Measurements from ENCODE around the gene HK1. TPM values are rescaled to one million over a fixed set of nuclear protein-coding genes. Genes with fewer than 3 reads are reported as not detected.

Gene HK1
- total RNA-seq, 1 donor from 2014 or later, result 88.8 TPM

- Mint-ChIP-seq H3K4me3 (no peak overlapping the region), H3K9me3 (no peaks in the 10 kb centered on the region), H3K4me1 (peaks cover 9% of the 10 kb centered on the region), H3K36me3 (ENCODE audit: low read depth) (peaks cover 4% of the 10 kb centered on the region), H3K27ac (ENCODE audit: unreplicated experiment) (no peak overlapping the region), H3K27me3 (ENCODE audit: low read depth) (no peaks in the 10 kb centered on the region)
- no peak for TF ChIP-seq CTCF (conservative IDR thresholded peaks at IDR 0.05)
- DNase-seq (ENCODE audit: low read depth, low spot score), result no peak
These were observed 86.1 kb downstream of the HK1 start for GRCh38 chr10:69364232-69364940.

- H3K4me3 Mint-ChIP-seq, result no peak overlapping the region
- H3K4me1 Mint-ChIP-seq, result peaks cover 9% of the 10 kb centered on the region
- H3K9me3 Mint-ChIP-seq, result no peaks in the 10 kb centered on the region
- peaks cover 17% of the 10 kb centered on the region for H3K36me3 Mint-ChIP-seq (ENCODE audit: low read depth)
- DNase-seq (ENCODE audit: low read depth, low spot score), result no peak
- no peak for TF ChIP-seq CTCF (conservative IDR thresholded peaks at IDR 0.05)
- no peak overlapping the region for H3K27ac Mint-ChIP-seq (ENCODE audit: unreplicated experiment)
- no peaks in the 10 kb centered on the region for H3K27me3 Mint-ChIP-seq (ENCODE audit: low read depth)
These were observed 88.4 kb downstream of the HK1 start for GRCh38 chr10:69366738-69367137.

- no peaks in the 10 kb centered on the region for H3K27me3 Mint-ChIP-seq (ENCODE audit: low read depth)
- DNase-seq (ENCODE audit: low read depth, low spot score), result no peak
These were observed 89.2 kb downstream of the HK1 start for GRCh38 chr10:69367469-69367868.

GRCh38 chr10:69372126-69372980, 94.1 kb downstream of the HK1 start:
- DNase-seq (ENCODE audit: low read depth, low spot score), result no peak
- TF ChIP-seq CTCF (conservative IDR thresholded peaks at IDR 0.05), result no peak
- Mint-ChIP-seq H3K9me3 (no peaks in the 10 kb centered on the region), H3K27me3 (ENCODE audit: low read depth) (no peaks in the 10 kb centered on the region), H3K4me3 (no peak overlapping the region), H3K4me1 (peaks cover 4% of the 10 kb centered on the region), H3K27ac (ENCODE audit: unreplicated experiment) (no peak overlapping the region), H3K36me3 (ENCODE audit: low read depth) (peaks cover 17% of the 10 kb centered on the region)

More at GRCh38 chr10:69367469-69367868, 89.2 kb downstream of the HK1 start:
- peaks cover 9% of the 10 kb centered on the region for H3K4me1 Mint-ChIP-seq
- TF ChIP-seq CTCF (conservative IDR thresholded peaks at IDR 0.05), result no peak
- H3K9me3 Mint-ChIP-seq, result no peaks in the 10 kb centered on the region
- H3K4me3 Mint-ChIP-seq, result no peak overlapping the region
- no peak overlapping the region for H3K27ac Mint-ChIP-seq (ENCODE audit: unreplicated experiment)
- H3K36me3 Mint-ChIP-seq (ENCODE audit: low read depth), result peaks cover 17% of the 10 kb centered on the region

GRCh38 chr10:69374242-69374641, 95.9 kb downstream of the HK1 start:
- Mint-ChIP-seq H3K4me1 (peaks cover 4% of the 10 kb centered on the region), H3K36me3 (ENCODE audit: low read depth) (peaks cover 18% of the 10 kb centered on the region), H3K9me3 (no peaks in the 10 kb centered on the region), H3K4me3 (no peak overlapping the region), H3K27ac (ENCODE audit: unreplicated experiment) (peak overlapping the region; percentile 52), H3K27me3 (ENCODE audit: low read depth) (no peaks in the 10 kb centered on the region)
- no peak for TF ChIP-seq CTCF (conservative IDR thresholded peaks at IDR 0.05)
- DNase-seq (ENCODE audit: low read depth, low spot score), result no peak

All from neural crest cell (in vitro differentiated cells).